Activated gamma-delta T cell treated with anti-CD3 and anti-CD28 coated beads, Interleukin-2, amount 50 U/mL, for 16 hours (primary cell): Measurements from ENCODE around the gene APLP2.

Source experiments
- DNase-seq: peaks from one replicate; pipeline ENCODE4 v3.0.0-alpha.2; 2020; ENCODE audit warnings: low read depth

The APLP2 gene

DNA sequence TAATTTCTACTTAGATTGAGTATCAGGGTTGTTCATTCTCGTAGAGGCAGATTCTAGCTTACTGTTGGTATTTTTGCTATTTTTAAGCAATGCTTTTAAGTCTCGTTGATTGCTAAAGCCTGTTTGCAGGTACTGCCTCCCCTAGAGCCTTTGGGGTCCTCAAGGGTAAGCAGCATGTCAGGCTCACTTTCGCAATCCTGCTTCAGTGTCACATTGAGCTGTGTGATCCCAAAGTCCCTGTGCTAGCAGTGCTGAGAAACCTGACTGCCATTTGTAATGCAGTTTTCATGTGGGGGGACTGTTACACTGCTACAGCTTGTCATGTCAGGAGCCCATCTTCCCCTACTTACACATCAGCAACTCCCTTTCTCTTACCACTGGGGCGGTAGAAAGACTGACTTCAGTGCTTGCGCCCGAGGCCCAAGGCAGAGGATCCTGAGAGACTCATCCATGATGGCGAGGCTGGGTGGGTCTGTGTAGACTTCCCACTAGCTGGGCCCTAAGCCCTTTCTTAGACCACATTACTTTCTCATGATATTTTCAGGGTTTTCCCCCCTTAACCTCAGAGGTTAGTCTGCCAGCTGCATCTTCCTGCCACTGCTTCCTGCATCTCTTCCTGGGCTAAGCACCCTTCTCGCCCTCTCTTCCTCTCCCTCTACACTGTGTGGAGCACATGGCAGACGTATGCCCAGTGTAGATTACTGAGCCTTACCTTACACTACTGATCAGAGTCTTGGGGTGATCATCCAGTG is 49.1 kb downstream of the APLP2 start:
- DNase-seq = peak; percentile 6

- no peak for DNase-seq
These were observed 50.4 kb downstream of the APLP2 start for GRCh38 chr11:130120045-130120444.

DNA sequence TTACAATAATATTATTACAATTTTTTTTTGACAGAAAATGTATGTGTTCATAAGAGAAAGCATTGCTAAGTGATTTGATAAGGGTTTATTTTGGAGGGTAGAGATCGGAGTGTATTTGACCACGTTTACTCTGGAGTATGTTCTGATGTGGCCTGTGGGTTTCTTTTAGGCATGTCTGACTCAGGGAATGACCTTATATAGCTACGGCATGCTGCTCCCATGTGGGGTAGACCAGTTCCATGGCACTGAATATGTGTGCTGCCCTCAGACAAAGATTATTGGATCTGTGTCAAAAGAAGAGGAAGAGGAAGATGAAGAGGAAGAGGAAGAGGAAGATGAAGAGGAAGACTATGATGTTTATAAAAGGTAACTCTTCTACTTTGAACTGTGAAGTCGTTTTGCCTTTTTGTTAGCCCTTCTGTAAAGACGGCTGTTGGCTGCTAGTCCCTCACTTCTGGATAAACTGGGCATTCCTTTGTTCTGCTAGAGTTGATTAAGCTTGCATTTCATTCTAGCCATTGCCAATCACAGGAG is 51.8 kb downstream of the APLP2 start:
- DNase-seq = no peak

GRCh38 chr11:130122141-130122575 is 52.5 kb downstream of the APLP2 start:
- no peak for DNase-seq

- DNase-seq = no peak
These were observed 53.8 kb downstream of the APLP2 start for GRCh38 chr11:130123414-130124040.

GRCh38 chr11:130124096-130124495 is 54.4 kb downstream of the APLP2 start:
- DNase-seq = no peak

DNA sequence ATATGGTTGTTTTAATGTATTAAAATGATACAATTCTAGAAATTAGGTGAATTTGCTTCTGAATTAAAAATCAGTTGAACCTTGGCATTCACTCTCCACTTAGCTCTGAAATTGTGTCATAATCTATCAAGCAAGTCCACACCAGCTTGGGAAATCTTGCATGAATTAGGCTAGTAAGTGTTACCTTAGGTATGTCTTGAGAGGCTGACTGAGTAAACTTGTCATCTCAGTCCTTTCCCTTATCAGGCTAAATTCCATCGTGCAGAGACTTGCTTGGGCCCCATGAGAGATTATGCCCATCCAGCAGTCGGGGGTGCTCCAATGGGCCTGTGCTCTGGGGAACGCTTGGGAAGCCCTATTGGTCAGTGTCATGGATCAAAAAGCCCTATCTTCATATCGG is 55.9 kb downstream of the APLP2 start:
- no peak for DNase-seq

DNA sequence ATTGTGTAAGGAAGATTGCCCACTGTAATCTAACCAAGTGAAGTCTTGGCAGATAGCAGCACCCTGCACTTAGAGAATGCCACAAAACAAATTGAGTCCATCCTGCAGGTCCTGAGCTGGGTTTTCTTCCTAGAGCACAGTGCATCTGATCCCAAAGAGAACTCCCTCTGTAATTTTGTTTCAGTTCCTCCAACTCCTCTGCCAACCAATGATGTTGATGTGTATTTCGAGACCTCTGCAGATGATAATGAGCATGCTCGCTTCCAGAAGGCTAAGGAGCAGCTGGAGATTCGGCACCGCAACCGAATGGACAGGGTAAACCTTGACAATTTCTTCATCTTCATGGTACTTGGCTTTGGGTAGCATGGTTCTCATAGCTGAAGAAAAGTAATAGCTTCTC is 56.8 kb downstream of the APLP2 start:
- no peak for DNase-seq

DNA sequence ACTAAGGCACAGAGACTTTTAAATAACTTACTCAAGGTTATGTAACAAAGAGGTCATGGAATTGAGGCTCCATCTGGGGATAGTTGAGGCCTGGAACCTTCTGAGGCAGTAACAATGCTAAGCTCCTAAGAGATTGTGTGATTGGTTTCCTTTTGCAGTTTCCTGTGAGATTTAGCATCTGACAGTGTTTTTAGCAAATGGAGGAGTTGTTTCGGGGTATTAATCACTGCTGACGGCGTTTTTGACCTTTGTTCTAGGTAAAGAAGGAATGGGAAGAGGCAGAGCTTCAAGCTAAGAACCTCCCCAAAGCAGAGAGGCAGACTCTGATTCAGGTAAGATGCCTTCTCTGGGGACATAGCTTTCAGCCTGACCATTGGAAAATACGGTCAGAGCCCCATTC is 57.8 kb downstream of the APLP2 start:
- DNase-seq = no peak

DNA sequence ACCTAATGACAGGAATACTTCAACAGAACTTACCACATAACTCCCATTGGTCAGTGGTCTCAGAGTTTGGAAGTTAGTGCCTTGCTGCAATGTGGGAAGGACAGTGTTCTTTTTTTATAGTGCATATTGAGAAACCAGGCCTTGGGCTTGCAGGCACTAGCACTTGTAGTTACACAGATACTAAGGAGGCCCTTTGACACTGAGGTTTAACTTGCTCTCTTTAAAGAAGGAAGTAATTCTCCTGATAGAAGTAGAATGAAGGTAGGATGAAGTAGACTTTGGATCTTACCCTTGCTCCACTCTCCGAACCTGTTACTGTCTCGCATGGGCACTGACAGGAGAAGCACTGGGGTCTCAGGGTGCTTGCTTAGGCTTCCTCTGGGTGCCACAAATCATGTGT is 58.9 kb downstream of the APLP2 start:
- no peak for DNase-seq

- DNase-seq = no peak
These were observed 60.2 kb downstream of the APLP2 start for GRCh38 chr11:130129922-130130321.

GRCh38 chr11:130131961-130132850 is 62.5 kb downstream of the APLP2 start:
- DNase-seq = peak; percentile 28

GRCh38 chr11:130133716-130134115 is 64.0 kb downstream of the APLP2 start:
- DNase-seq = no peak

GRCh38 chr11:130136107-130136506 is 66.4 kb downstream of the APLP2 start:
- no peak for DNase-seq

GRCh38 chr11:130137999-130138398 is 68.3 kb downstream of the APLP2 start:
- no peak for DNase-seq

GRCh38 chr11:130139401-130139800 is 69.7 kb downstream of the APLP2 start:
- DNase-seq = no peak

GRCh38 chr11:130141561-130142341 is 72.1 kb downstream of the APLP2 start:
- no peak for DNase-seq

DNA sequence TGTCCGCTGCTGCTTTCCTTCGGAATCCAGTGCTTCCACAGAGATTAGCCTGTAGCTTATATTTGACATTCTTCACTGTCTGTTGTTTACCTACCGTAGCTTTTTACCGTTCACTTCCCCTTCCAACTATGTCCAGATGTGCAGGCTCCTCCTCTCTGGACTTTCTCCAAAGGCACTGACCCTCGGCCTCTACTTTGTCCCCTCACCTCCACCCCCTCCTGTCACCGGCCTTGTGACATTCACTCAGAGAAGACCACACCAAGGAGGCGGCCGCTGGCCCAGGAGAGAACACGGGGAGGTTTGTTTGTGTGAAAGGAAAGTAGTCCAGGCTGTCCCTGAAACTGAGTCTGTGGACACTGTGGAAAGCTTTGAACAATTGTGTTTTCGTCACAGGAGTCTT is 74.4 kb downstream of the APLP2 start:
- no peak for DNase-seq

GRCh38 chr11:130144861-130145281 is 75.2 kb downstream of the APLP2 start:
- no peak for DNase-seq

DNA sequence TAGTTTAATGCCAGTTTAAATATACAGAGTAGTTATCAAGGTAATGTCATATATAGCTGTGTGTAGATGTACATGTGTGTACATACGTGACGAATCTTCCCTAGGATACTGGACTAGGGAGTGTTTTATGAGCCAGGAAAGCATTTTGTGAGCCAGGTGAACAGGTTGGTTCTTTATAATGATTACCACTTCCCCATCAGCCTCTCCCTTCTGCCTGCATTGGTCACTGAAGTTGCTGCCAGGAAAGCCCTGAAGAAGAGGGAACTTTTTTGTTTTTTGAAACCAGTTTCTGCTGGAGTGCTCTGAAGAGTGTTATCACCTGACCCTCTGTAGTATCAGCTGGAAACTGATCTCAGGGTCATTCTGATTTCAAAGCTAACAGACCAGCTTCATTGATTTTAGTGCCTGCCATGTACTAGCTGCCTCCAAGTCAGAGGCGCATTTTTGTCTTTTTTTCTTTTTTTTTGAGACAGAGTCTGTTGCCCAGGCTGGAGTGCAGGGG is 75.7 kb downstream of the APLP2 start:
- no peak for DNase-seq

DNA sequence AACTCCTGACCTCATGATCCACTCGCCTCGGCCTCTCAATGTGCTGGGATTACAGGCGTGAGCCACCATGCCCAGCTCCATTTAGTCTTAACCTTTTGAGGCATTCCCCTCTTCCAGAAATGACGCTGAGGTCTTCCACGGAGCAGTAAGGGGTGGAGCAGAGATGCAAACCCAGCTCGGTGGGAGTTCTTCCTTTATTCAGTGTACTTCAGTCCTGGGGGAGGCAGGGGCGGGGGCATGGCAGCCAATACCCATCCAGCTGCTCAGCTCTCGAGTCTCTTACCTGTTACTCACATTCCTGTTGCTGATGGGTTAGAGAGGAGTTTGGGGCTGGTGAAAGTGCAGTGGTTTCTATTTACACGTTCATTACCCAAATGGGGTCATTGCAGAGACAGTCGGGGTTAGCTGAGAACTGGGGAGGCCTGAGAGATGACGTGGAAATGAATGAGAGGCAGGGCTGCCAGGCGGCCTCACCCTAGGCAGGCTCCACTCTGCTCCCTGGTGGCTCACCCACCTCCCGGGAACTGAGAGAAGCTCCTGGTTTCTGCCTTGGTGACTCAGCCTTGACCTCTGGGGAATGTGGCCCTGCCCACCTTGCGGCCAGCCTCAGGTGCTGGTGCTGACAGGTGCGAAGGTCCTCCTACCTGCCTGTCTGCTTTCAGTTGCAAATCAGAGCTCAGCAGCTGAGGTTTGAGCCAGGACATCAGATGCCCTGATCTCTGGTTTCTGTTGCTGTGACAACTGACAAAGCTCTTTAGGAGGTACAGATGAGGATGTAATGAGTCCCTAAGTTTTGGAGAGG is 76.5 kb downstream of the APLP2 start:
- DNase-seq = no peak
